Osteoblast (primary cell): ENCODE data around the gene ETV6. TPM values are rescaled to one million over a fixed set of nuclear protein-coding genes. Genes with fewer than 3 reads are reported as not detected.

Experiments used
- DNase-seq: peaks from one replicate; pipeline ENCODE4 v3.0.0; 2011; ENCODE audit warnings: low spot score, mixed read lengths; ENCODE audit not compliant: insufficient read length; ENCODE audit errors: missing footprints
- H2AFZ ChIP-seq: 2 replicates; pipeline ENCODE4 v1.6.0; 2011; ENCODE audit warnings: mild to moderate bottlenecking, low read length
- H3K27ac ChIP-seq: 2 replicates; pipeline ENCODE4 v1.5.1; 2011; ENCODE audit warnings: mild to moderate bottlenecking, low read depth, low read length, moderate library complexity
- H3K27me3 ChIP-seq: 2 replicates; pipeline ENCODE4 v1.6.0; 2012; ENCODE audit warnings: mild to moderate bottlenecking, control low read depth, inconsistent platforms, low read length, moderate library complexity; ENCODE audit not compliant: insufficient read depth
- H3K36me3 ChIP-seq: 2 replicates; pipeline ENCODE4 v1.5.1; 2011; ENCODE audit warnings: mild to moderate bottlenecking, low read length, control low read depth, moderate library complexity; ENCODE audit not compliant: insufficient read depth
- H3K4me1 ChIP-seq: 2 replicates; pipeline ENCODE4 v1.5.1; 2011; ENCODE audit warnings: mild to moderate bottlenecking, low read length, control low read depth, moderate library complexity; ENCODE audit not compliant: insufficient read depth
- H3K4me2 ChIP-seq: 2 replicates; pipeline ENCODE4 v1.6.0; 2011; ENCODE audit warnings: mild to moderate bottlenecking, low read length; ENCODE audit not compliant: insufficient read depth
- H3K4me3 ChIP-seq: fragments of 200-600 bp; sonication (generic); 3 replicates; pipeline ENCODE4 v1.5.1; 2012; ENCODE audit warnings: mild to moderate bottlenecking, low read length, inconsistent platforms; ENCODE audit not compliant: insufficient read depth
- H3K79me2 ChIP-seq: 2 replicates; pipeline ENCODE4 v1.6.0; 2012; ENCODE audit warnings: mild to moderate bottlenecking, low read length, control low read depth, inconsistent platforms; ENCODE audit not compliant: insufficient read depth
- H3K9me3 ChIP-seq: 2 replicates; pipeline ENCODE4 v1.5.1; 2011; ENCODE audit warnings: low read depth, low read length, control low read depth
- H4K20me1 ChIP-seq: 2 replicates; pipeline ENCODE4 v1.6.0; 2012; ENCODE audit warnings: mild to moderate bottlenecking, low read length, control low read depth; ENCODE audit not compliant: insufficient read depth
- total RNA-seq: library from RNA; depleted of rRNA; stranded (reverse); fragments of >200 nt; gene quantifications from 2 replicates; pipeline ENCODE4 v1.2.3, GENCODE V29; 2012
- TF ChIP-seq, protein P1 (sequence below): IDR thresholded peaks from 2 replicates; pipeline ENCODE4 v1.5.1; 2011; ENCODE audit warnings: mild to moderate bottlenecking, low read depth, low read length, moderate library complexity; ENCODE audit errors: extremely low read depth

The ETV6 gene
- total RNA-seq, 1 donor = 16.3 TPM

DNA sequence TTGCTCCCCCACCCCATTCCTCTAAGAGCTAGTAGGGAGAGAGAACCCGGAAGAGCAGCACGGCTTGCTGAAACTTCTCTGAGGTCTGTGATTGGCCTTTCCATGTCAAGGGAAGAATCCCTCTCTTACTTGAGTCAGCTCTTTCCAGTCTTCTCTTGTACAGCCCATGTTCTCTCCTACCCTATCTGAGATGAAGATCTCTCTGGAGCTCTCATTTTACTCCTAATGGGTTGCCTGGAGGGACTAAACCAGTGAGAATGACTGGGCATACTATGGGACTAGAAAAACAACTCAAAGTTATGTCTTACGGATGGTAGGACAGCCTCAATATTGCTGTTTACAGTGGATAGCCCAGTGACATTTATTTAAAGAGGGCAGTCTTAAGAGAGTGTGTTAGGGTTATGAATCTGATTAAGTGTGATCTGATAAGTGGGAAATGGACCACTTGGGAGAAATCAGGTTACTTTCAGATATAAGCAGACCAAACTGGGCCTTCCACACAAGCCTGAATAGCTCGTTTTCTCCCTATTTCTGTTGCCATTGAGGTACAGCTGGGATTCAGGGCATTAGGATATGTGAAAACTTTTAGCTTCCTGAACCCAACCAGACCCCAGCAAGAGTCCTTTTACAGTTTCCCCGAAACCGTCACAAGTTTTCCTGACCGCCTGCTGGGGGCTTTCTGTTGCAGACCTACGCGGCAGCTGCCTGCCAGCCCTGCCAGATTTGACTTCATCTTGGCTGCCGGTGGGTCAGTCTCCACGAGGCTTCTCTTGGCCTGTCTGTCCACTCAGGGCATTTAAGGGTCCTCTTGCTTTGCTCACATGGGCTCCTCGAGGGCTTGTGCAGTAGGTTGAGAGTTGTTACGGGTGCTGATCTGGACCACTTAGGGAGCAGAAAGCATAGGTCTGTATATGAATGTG lies 16.9 kb downstream of the ETV6 start:
- no peaks in the 10 kb centered on the region for H3K9me3 ChIP-seq
- H3K79me2 ChIP-seq = peaks cover 94% of the 10 kb centered on the region
- TF ChIP-seq, protein P1, sequence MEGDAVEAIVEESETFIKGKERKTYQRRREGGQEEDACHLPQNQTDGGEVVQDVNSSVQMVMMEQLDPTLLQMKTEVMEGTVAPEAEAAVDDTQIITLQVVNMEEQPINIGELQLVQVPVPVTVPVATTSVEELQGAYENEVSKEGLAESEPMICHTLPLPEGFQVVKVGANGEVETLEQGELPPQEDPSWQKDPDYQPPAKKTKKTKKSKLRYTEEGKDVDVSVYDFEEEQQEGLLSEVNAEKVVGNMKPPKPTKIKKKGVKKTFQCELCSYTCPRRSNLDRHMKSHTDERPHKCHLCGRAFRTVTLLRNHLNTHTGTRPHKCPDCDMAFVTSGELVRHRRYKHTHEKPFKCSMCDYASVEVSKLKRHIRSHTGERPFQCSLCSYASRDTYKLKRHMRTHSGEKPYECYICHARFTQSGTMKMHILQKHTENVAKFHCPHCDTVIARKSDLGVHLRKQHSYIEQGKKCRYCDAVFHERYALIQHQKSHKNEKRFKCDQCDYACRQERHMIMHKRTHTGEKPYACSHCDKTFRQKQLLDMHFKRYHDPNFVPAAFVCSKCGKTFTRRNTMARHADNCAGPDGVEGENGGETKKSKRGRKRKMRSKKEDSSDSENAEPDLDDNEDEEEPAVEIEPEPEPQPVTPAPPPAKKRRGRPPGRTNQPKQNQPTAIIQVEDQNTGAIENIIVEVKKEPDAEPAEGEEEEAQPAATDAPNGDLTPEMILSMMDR = no peak
- H3K27ac ChIP-seq = no peak overlapping the region
- H3K4me3 ChIP-seq = no peak overlapping the region
- no peaks in the 10 kb centered on the region for H3K4me1 ChIP-seq
- H3K36me3 ChIP-seq = peaks cover 3% of the 10 kb centered on the region
- H2AFZ ChIP-seq = no peak overlapping the region
- H3K4me2 ChIP-seq = no peak overlapping the region
- no peak for DNase-seq
- no peaks in the 10 kb centered on the region for H3K27me3 ChIP-seq
- peaks cover 79% of the 10 kb centered on the region for H4K20me1 ChIP-seq

DNA sequence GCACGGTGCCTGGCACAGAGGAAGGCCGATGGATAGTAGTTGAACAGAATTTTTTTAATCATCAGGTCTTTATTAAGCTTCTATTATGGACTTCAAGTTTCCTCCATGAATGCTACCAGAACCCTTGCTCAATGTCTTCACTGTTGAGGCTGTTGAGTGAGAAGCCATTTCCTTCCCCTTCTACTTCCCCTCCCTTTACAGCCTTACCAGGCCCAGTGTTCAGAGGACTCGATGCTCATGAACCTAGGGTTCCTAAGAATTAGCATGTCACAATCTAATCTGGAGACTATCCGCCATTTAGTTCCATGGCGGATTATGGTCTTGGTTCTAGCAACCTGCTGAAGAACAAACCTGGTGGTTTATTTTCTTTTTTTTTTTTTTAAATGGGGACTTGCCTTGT lies 17.7 kb downstream of the ETV6 start:
- peaks cover 3% of the 10 kb centered on the region for H3K36me3 ChIP-seq
- H3K4me2 ChIP-seq = no peak overlapping the region
- H3K27ac ChIP-seq = no peak overlapping the region
- H3K27me3 ChIP-seq = no peaks in the 10 kb centered on the region
- no peak overlapping the region for H3K4me3 ChIP-seq
- peaks cover 75% of the 10 kb centered on the region for H4K20me1 ChIP-seq
- DNase-seq = no peak
- H3K9me3 ChIP-seq = no peaks in the 10 kb centered on the region
- no peaks in the 10 kb centered on the region for H3K4me1 ChIP-seq
- peaks cover 93% of the 10 kb centered on the region for H3K79me2 ChIP-seq
- H2AFZ ChIP-seq = no peak overlapping the region
- TF ChIP-seq, protein P1 = no peak

DNA sequence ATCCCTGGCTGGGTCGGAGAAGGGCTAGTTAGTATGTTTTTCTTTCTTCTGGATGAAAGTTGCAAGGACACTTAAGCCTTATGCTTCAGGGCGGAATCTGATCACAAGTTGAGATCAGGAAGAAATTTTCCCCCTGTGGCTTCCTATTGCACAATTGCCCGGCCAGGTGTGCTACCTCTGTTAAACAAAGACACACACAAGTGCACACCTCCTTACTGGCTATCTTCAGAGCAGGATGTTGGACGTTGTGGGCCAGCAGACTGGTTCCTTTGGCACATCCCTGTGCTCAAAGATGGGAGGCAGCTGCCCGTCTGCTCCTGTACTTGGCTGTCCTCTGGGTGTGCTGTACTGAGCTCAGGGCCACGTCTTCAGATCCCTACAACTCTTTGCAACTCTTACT lies 19.1 kb downstream of the ETV6 start:
- H4K20me1 ChIP-seq = peaks cover 77% of the 10 kb centered on the region
- H3K79me2 ChIP-seq = peaks cover 93% of the 10 kb centered on the region

DNA sequence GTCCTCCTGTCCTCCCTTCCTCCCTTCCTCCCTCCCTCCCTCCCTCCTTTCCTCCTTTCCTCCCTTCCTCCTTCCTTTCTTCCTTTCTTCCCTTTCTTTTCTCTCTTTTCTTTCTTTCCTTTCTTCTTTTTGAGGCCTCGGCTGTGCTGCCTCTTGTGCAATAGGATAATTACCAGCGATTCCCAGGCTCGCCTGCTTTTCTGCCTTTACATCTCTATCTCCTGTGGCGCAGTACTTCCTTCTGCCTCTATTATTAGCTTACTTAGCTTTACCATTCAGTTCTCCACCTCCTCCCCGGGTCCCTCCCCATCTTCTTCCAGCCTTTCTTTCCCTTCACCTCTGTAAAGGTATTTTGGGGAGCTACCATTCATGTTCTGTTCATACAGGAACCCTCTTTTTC lies 19.9 kb downstream of the ETV6 start:
- Histone ChIP-seq H3K36me3 (no peaks in the 10 kb centered on the region), H3K4me2 (no peak overlapping the region), H2AFZ (no peak overlapping the region), H3K4me3 (no peak overlapping the region), H3K9me3 (no peaks in the 10 kb centered on the region), H3K27me3 (no peaks in the 10 kb centered on the region), H3K27ac (no peak overlapping the region), H4K20me1 (peaks cover 78% of the 10 kb centered on the region), H3K4me1 (peaks cover 9% of the 10 kb centered on the region), H3K79me2 (peaks cover 93% of the 10 kb centered on the region)
- TF ChIP-seq, protein P1 = no peak
- DNase-seq = no peak

More for the DNA sequence above, 19.1 kb downstream of the ETV6 start:
- Histone ChIP-seq H3K4me3 (no peak overlapping the region), H3K27me3 (no peaks in the 10 kb centered on the region), H3K9me3 (no peaks in the 10 kb centered on the region), H2AFZ (no peak overlapping the region), H3K36me3 (no peaks in the 10 kb centered on the region), H3K4me1 (peaks cover 2% of the 10 kb centered on the region), H3K4me2 (no peak overlapping the region), H3K27ac (no peak overlapping the region)
- no peak for DNase-seq
- TF ChIP-seq, protein P1 = no peak
